Tibial nerve (tissue), 4 donors: Measurements from ENCODE around the gene PPP2R2C. TPM values are rescaled to one million over a fixed set of nuclear protein-coding genes. Genes with fewer than 3 reads are reported as not detected.

Source experiments
- DNase-seq, 2 donors: peaks; one replicate each; pipeline ENCODE4 v3.0.0-alpha.2; 2019; ENCODE audit warnings: low spot score in 2 of 2
- H3K27ac ChIP-seq, 4 donors: fragments of 200-600 bp; sonication (generic) in 3 of 4; one replicate each; pipeline ENCODE4 v1.5.1; 2017 to 2019; ENCODE audit warnings: mild to moderate bottlenecking in 1 of 4
- H3K27me3 ChIP-seq, 2 donors: fragments of 200-600 bp; sonication (generic) in 1 of 2; one replicate each; pipeline versions ENCODE4 v1.5.1 to v1.6.0; 2017 to 2019
- H3K36me3 ChIP-seq, 3 donors: fragments of 200-600 bp; sonication (generic); one replicate each; pipeline ENCODE4 v1.5.1; 2018 to 2019
- H3K4me1 ChIP-seq, 4 donors: fragments of 200-600 bp; sonication (generic) in 3 of 4; one replicate each; pipeline ENCODE4 v1.5.1; 2017 to 2019
- H3K4me3 ChIP-seq, 4 donors: fragments of 200-600 bp; sonication (generic) in 3 of 4; one replicate each; pipeline ENCODE4 v1.5.1; 2017 to 2019; ENCODE audit warnings: mild to moderate bottlenecking in 1 of 4, moderate library complexity in 1 of 4
- H3K9me3 ChIP-seq, 4 donors: fragments of 200-600 bp; sonication (generic) in 3 of 4; one replicate each; pipeline ENCODE4 v1.5.1; 2017 to 2019
- CTCF ChIP-seq, 5 experiments: fragments of 200-600 bp in 3 of 5; fragments of 450-650 bp in 2 of 5; sonication (generic) in 3 of 5; IDR thresholded peaks; one replicate each; pipeline ENCODE4 v1.5.1; 2016 to 2019; ENCODE audit warnings: antibody characterized with exemption in 5 of 5, mild to moderate bottlenecking in 3 of 5, moderate library complexity in 2 of 5
- EP300 ChIP-seq, 2 donors: sonication (generic); formaldehyde crosslinking; IDR thresholded peaks; one replicate each; pipeline ENCODE4 v1.6.1; 2017; ENCODE audit warnings: antibody characterized with exemption in 2 of 2, mild to moderate bottlenecking in 1 of 2
- POLR2A ChIP-seq, 2 donors: fragments of 450-650 bp; IDR thresholded peaks; one replicate each; pipeline ENCODE4 v1.6.1; 2017; ENCODE audit warnings: antibody characterized with exemption in 2 of 2, mild to moderate bottlenecking in 2 of 2, moderate library complexity in 2 of 2
- WGBS, 2 donors: methylation state at CpG; one replicate each; pipeline ENCODE4 v1.1.5; 2018; 5-methylcytosine and 5-hydroxymethylcytosine counted together
- total RNA-seq, 4 donors: library from RNA; depleted of rRNA; stranded (reverse); fragments of >200 nt; gene quantifications; one replicate each; pipeline ENCODE4 v1.1.0, GENCODE V29; 2016

PPP2R2C gene
- total RNA-seq, 4 donors from 2014 or later = under 0.01 to 0.66 (median 0.42) TPM; not detected in 1

DNA sequence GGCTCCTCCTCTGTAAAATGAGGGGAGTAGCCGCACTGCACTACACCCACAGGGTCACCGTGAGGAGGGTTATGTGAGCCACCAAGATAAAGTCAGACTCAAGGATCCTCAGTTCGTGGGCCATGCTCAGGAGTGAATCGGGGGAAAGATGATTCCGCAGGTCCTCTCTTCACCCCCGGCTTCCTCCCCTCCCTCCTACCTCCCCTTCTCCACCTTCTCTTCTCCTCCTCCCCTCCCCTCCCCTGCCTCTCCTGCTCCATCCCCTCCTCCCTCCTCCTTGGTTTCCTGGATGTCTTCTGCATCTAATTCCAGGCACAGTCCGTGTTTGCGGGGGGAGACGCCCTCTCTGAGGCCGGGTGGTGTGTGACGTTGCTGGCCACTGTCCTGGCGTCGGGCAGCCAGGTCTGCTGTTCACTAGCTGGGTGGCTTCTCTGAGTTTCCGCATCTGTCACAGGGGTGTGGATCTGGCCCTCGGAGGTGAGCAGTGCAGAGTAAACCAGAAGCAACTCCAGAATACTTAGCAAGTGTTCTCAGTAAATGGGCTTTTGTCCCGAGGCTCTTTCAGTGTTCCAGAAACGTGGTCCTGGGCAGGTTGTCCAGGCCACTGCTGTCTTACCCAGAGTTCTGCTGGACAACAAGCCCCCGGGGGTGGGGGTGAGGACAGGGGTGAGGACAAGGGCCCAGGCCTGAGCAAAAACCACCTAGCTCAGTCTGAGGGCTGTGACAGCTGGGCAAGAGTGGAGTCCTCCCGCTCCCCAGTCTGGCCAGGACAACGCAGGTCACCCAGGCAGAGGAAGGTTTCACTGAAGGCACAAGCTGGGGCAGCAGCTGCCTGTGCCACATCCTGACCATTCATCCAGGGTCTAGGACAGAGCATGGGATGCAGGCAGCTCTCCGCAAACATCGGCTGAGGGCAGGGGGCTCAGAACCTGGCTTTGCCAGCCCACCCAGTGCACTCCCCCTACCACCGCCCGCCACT is 92.4 kb downstream of the PPP2R2C start:
- Histone ChIP-seq H3K27ac (no peak overlapping the region), H3K4me3 (no peak overlapping the region), H3K4me1 (no peaks in the 10 kb centered on the region), H3K36me3 (no peaks in the 10 kb centered on the region), H3K27me3 (peaks cover 0 to 27% of the 10 kb centered on the region in 2 donors), H3K9me3 (no peaks in the 10 kb centered on the region)
- no peak for DNase-seq
- 24 to 25% methylated on average over 18 to 21 of the region's 24 CpGs for WGBS, 2 donors
- no peak for TF ChIP-seq CTCF (IDR thresholded peaks at IDR 0.05)
- no peak for TF ChIP-seq POLR2A (IDR thresholded peaks at IDR 0.05)
- TF ChIP-seq EP300 (IDR thresholded peaks at IDR 0.05) = no peak

DNA sequence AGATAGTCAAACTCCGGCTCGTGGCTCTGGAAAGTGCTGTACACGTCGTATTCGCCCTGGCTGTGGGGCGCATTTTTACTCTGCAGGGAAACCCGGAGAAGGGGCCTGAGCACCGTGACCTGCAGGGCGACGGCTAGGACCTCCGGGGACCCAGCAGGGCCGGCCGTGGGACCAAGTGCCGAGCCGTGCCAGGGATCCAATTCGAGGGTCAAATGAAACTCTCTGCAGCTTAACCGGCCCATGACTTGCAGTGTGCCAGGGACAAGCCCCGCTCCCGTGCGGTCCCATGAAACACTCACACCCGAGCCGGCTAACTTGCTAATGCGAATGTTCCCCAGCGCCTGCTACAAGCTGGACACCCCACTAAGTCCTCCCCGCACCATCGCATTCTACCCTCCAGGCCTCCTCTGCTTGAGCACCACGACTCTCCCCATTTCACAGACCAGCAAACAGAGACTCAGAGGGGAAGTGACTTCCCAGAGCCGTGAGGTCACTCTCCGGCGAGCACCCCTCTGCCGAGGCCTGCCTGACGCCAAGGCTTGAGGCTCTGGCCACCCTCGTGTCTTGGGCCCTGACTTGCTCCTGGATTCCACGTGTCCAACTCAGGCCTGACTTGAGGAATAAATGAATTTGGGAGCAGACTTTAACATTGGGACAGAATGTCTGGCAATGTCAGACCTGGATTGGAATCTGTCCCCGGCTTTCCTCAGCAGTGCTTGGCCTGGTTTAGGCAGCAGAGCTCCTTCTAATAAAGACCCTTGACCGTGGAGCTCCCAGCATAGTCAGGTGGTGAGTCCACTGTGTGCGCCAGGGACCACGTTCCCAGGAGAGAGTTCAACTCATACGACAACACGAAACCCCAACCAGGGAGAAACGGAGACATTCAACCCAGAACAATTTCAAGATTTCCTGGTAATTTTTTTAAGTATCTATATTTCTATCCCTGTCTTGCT is 93.6 kb downstream of the PPP2R2C start:
- no peak overlapping the region for H3K4me3 ChIP-seq
- 77 to 84% methylated on average over 40 to 41 of the region's 41 CpGs for WGBS, 2 donors
- no peaks in the 10 kb centered on the region for H3K9me3 ChIP-seq
- H3K27me3 ChIP-seq = peaks cover 0 to 27% of the 10 kb centered on the region in 2 donors
- no peak for DNase-seq
- H3K36me3 ChIP-seq = no peaks in the 10 kb centered on the region
- TF ChIP-seq POLR2A (IDR thresholded peaks at IDR 0.05) (no peak), EP300 (IDR thresholded peaks at IDR 0.05) (no peak), CTCF (IDR thresholded peaks at IDR 0.05) (no peak)
- H3K4me1 ChIP-seq = no peaks in the 10 kb centered on the region
- H3K27ac ChIP-seq = no peak overlapping the region

GRCh38 chr4:6377626-6378492 is 94.6 kb downstream of the PPP2R2C start:
- no peak for DNase-seq
- Histone ChIP-seq H3K4me3 (no peak overlapping the region), H3K27ac (no peak overlapping the region), H3K9me3 (no peaks in the 10 kb centered on the region), H3K27me3 (peaks cover 0 to 23% of the 10 kb centered on the region in 2 donors), H3K4me1 (no peaks in the 10 kb centered on the region), H3K36me3 (no peaks in the 10 kb centered on the region)
- TF ChIP-seq POLR2A (IDR thresholded peaks at IDR 0.05) (no peak), EP300 (IDR thresholded peaks at IDR 0.05) (no peak), CTCF (IDR thresholded peaks at IDR 0.05) (no peak)
- WGBS, 2 donors = 42 to 44% methylated on average over 25 of the region's 25 CpGs

- 82 to 88% methylated on average over 19 of the region's 19 CpGs for WGBS, 2 donors
- H3K4me3 ChIP-seq = no peak overlapping the region
- TF ChIP-seq EP300 (IDR thresholded peaks at IDR 0.05) = no peak
- no peak for TF ChIP-seq CTCF (IDR thresholded peaks at IDR 0.05)
- no peak for TF ChIP-seq POLR2A (IDR thresholded peaks at IDR 0.05)
- H3K27ac ChIP-seq = no peak overlapping the region
- DNase-seq = no peak
- H3K27me3 ChIP-seq = peaks cover 0 to 8% of the 10 kb centered on the region in 2 donors
- H3K9me3 ChIP-seq = no peaks in the 10 kb centered on the region
- H3K36me3 ChIP-seq = no peaks in the 10 kb centered on the region
- no peaks in the 10 kb centered on the region for H3K4me1 ChIP-seq
Observed at GRCh38 chr4:6375620-6376295, 96.7 kb downstream of the PPP2R2C start.
